K562 (cell line): Measurements from ENCODE around the gene LAG3. TPM values are rescaled to one million over a fixed set of nuclear protein-coding genes. Genes with fewer than 3 reads are reported as not detected.

Experiments
- BRCA1 ChIP-seq, 2 experiments: fragments of 450-650 bp in 1 of 2; sonication (generic) in 1 of 2; formaldehyde crosslinking in 1 of 2; IDR thresholded peaks; 2 replicates each; pipeline versions ENCODE4 v1.5.0 to v1.6.1; 2017 to 2020; ENCODE audit warnings: mild to moderate bottlenecking in 1 of 2, missing genetic modification reagents in 1 of 2
- CBX1 ChIP-seq: sonication (generic); IDR thresholded peaks from 2 replicates; pipeline ENCODE4 v1.6.1; 2016; ENCODE audit warnings: antibody characterized with exemption, low read depth, mild to moderate bottlenecking
- CCNT2 ChIP-seq: IDR thresholded peaks from 2 replicates; pipeline ENCODE4 v1.6.1; 2011; ENCODE audit warnings: borderline replicate concordance, low read depth, mild to moderate bottlenecking, moderate library complexity, mixed read lengths, low read length; ENCODE audit not compliant: insufficient read length; ENCODE audit errors: extremely low read depth
- E2F3 ChIP-seq: fragments of 250-450 bp; sonication (Bioruptor Pico); IDR thresholded peaks from 2 replicates; pipeline ENCODE4 v1.4.0; 2020; ENCODE audit warnings: mild to moderate bottlenecking
- E4F1 ChIP-seq: fragments of 250-450 bp; sonication (Bioruptor Pico); IDR thresholded peaks from 2 replicates; pipeline ENCODE4 v1.5.0; 2021; ENCODE audit warnings: mild to moderate bottlenecking, borderline replicate concordance
- FOXM1 ChIP-seq, 2 experiments: fragments of 450-650 bp in 1 of 2; sonication (generic) in 1 of 2; formaldehyde crosslinking in 1 of 2; IDR thresholded peaks; 2 replicates each; pipeline versions ENCODE4 v1.6.1 to v1.9.0; 2017 to 2022; ENCODE audit warnings: low read depth in 2 of 2, mild to moderate bottlenecking in 2 of 2, missing genetic modification reagents in 1 of 2, moderate library complexity in 1 of 2
- HCFC1 ChIP-seq: IDR thresholded peaks from 2 replicates; pipeline ENCODE4 v1.6.1; 2012; ENCODE audit warnings: low read depth, low read length, improper control_type of control experiment
- HDGF ChIP-seq: fragments of 450-650 bp; IDR thresholded peaks from 2 replicates; pipeline ENCODE4 v1.6.1; 2016
- HMBOX1 ChIP-seq: sonication (generic); IDR thresholded peaks from 2 replicates; pipeline ENCODE4 v1.6.1; 2016
- KLF6 ChIP-seq: fragments of 250-450 bp; sonication (Bioruptor Pico); IDR thresholded peaks from 2 replicates; pipeline ENCODE4 v1.4.0; 2020; ENCODE audit warnings: mild to moderate bottlenecking, moderate library complexity, borderline replicate concordance
- MTA2 ChIP-seq: fragments of 450-650 bp; IDR thresholded peaks from 2 replicates; pipeline ENCODE4 v1.6.1; 2016; ENCODE audit warnings: low read depth
- RBM17 ChIP-seq: fragments of 200-400 bp; formaldehyde crosslinking; IDR thresholded peaks from 2 replicates; pipeline ENCODE4 v1.6.1; 2017; ENCODE audit warnings: low read depth, mild to moderate bottlenecking, low read length, borderline replicate concordance
- SMC3 ChIP-seq: conservative IDR thresholded peaks from 2 replicates; pipeline ENCODE4 v1.6.1; 2011; ENCODE audit warnings: low read depth, low read length, improper control_type of control experiment; ENCODE audit not compliant: insufficient read depth
- TCF3 ChIP-seq: sonication (generic); formaldehyde crosslinking; IDR thresholded peaks from 2 replicates; pipeline ENCODE4 v1.4.0; 2020; ENCODE audit warnings: mild to moderate bottlenecking, missing genetic modification reagents
- TRIM24 ChIP-seq, 2 experiments: fragments of 450-650 bp; IDR thresholded peaks; 2 replicates each; pipeline ENCODE4 v1.6.1; 2016
- YBX1 ChIP-seq: fragments of 450-650 bp; IDR thresholded peaks from 2 replicates; pipeline ENCODE4 v1.7.1; 2016; ENCODE audit warnings: mild to moderate bottlenecking
- ZFX ChIP-seq: sonication (generic); formaldehyde crosslinking; IDR thresholded peaks from 2 replicates; pipeline ENCODE4 v1.8.0; 2022; ENCODE audit warnings: mild to moderate bottlenecking, missing genetic modification reagents, moderate library complexity
- ZNF121 ChIP-seq: sonication (generic); formaldehyde crosslinking; conservative IDR thresholded peaks from 2 replicates; pipeline ENCODE4 v1.8.0; 2022; ENCODE audit warnings: missing genetic modification reagents
- ZNF197 ChIP-seq: fragments of 200-800 bp; sonication (Bioruptor generic); IDR thresholded peaks from 2 replicates; pipeline ENCODE4 v1.6.1; 2016; ENCODE audit warnings: low read depth, missing genetic modification characterization, missing compliant biosample characterization
- ZNF766 ChIP-seq: fragments of 200-800 bp; sonication (Bioruptor generic); conservative IDR thresholded peaks from 2 replicates; pipeline ENCODE4 v1.6.1; 2016; ENCODE audit warnings: missing genetic modification characterization, missing compliant biosample characterization
- polyA plus RNA-seq, 8 experiments: library from polyadenylated mRNA; depleted of rRNA in 4 of 8; stranded (reverse) in 5 of 8; unstranded in 3 of 8; fragments of >200 nt; fragmentation: Nextera tagmentation in 2 of 8; fragmentation: Illumina TruSeq in 1 of 8; extraction: Ambion mirVana in 2 of 8; extraction: Trizol in 1 of 8; gene quantifications; 2 replicates each; pipeline versions ENCODE4 v1.2.1 to v1.2.3, GENCODE V29; 2011 to 2014; ENCODE audit warnings: inconsistent platforms in 1 of 8, missing spikeins in 1 of 8
- total RNA-seq, 7 experiments: library from RNA; depleted of rRNA in 6 of 7; stranded (reverse); fragments of >200 nt in 6 of 7; fragmentation: Illumina TruSeq in 2 of 7; extraction: Trizol in 2 of 7; gene quantifications; 2 replicates each; pipeline versions ENCODE4 v1.2.1 to v1.2.3, GENCODE V29; 2011 to 2021; ENCODE audit warnings: low replicate concordance in 1 of 7
- TF ChIP-seq, protein P1 (sequence below): fragments of 250-450 bp; sonication (Bioruptor Pico); IDR thresholded peaks from 2 replicates; pipeline ENCODE4 v1.9.0; 2021; ENCODE audit warnings: mild to moderate bottlenecking
- TF ChIP-seq, protein P2 (sequence below): fragments of 450-650 bp; conservative IDR thresholded peaks from 2 replicates; pipeline ENCODE4 v1.6.1; 2016; ENCODE audit warnings: missing genetic modification characterization, low read depth, mild to moderate bottlenecking, control low read depth, missing compliant biosample characterization

LAG3 gene
- total and polyA plus RNA-seq, 9 of the 15 experiments (the other 6 are each of a cell fraction or from before 2014, with no cell fraction given), result 0.07 to 0.66 (median 0.09) TPM; not detected in 1

GRCh38 chr12:6723607-6724408 is 48.5 kb upstream of the LAG3 start, which contains the start of gene COPS7A (continued):
- no peak for TF ChIP-seq E2F3
- no peak for TF ChIP-seq YBX1
- no peak for TF ChIP-seq ZNF766
- TF ChIP-seq ZFX, result peak; percentile 79
- no peak for TF ChIP-seq RBM17
- TF ChIP-seq CBX1, result peak; percentile 69; the same call in 1 of the 2 replicates
- TF ChIP-seq CCNT2, result peak; percentile 63
- TF ChIP-seq, protein P1, sequence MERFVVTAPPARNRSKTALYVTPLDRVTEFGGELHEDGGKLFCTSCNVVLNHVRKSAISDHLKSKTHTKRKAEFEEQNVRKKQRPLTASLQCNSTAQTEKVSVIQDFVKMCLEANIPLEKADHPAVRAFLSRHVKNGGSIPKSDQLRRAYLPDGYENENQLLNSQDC, result no peak
- no peak for TF ChIP-seq BRCA1 (IDR thresholded peaks at IDR 0.05)
- TF ChIP-seq BRCA1 (CRISPR knock-in tag; IDR thresholded peaks at IDR 0.05), result no peak
- TF ChIP-seq MTA2, result no peak
- no peak for TF ChIP-seq HMBOX1
- no peak; a peak in 1 of 4 replicates for TF ChIP-seq TRIM24 (IDR thresholded peaks at IDR 0.05)
- peak; percentile 79 for TF ChIP-seq HCFC1
- TF ChIP-seq FOXM1 (IDR thresholded peaks at IDR 0.05; ENCODE audit: low read depth), result peak; percentile 62; the same call in 1 of the 2 replicates
- TF ChIP-seq FOXM1 (CRISPR knock-in tag; IDR thresholded peaks at IDR 0.05; ENCODE audit: low read depth), result no peak
- peak; percentile 94 for TF ChIP-seq ZNF121 (CRISPR knock-in tag)
- peak; percentile 17; the same call in 1 of the 2 replicates for TF ChIP-seq TCF3 (CRISPR knock-in tag)
- TF ChIP-seq, protein P2, sequence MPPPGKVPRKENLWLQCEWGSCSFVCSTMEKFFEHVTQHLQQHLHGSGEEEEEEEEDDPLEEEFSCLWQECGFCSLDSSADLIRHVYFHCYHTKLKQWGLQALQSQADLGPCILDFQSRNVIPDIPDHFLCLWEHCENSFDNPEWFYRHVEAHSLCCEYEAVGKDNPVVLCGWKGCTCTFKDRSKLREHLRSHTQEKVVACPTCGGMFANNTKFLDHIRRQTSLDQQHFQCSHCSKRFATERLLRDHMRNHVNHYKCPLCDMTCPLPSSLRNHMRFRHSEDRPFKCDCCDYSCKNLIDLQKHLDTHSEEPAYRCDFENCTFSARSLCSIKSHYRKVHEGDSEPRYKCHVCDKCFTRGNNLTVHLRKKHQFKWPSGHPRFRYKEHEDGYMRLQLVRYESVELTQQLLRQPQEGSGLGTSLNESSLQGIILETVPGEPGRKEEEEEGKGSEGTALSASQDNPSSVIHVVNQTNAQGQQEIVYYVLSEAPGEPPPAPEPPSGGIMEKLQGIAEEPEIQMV (tag), result no peak
- no peak for TF ChIP-seq ZNF197 (CRISPR knock-in tag)
- no peak for TF ChIP-seq E4F1 (CRISPR knock-in tag)
- no peak for TF ChIP-seq KLF6 (CRISPR knock-in tag)
- no peak for TF ChIP-seq HDGF
- 0 out of 2 replicates have a peak, but pooled peaks have one; percentile 14 for TF ChIP-seq SMC3
